Progenitor cell of endocrine pancreas (in vitro differentiated cells): ENCODE measurements around the gene CGRRF1. TPM values are rescaled to one million over a fixed set of nuclear protein-coding genes. Genes with fewer than 3 reads are reported as not detected.
A peak's percentile ranks its signal among the peaks of the same experiment; 100 is the strongest.

Experiments
- DNase-seq: peaks from one replicate; pipeline ENCODE4 v3.0.0; 2021; ENCODE audit warnings: low spot score; ENCODE audit not compliant: unreplicated experiment
- H3K27ac Mint-ChIP-seq: 2 replicates; pipeline ENCODE4 v1.8.0; 2021; ENCODE audit warnings: mild to moderate bottlenecking, moderate library complexity, mixed read lengths
- H3K27me3 Mint-ChIP-seq: 2 replicates; pipeline ENCODE4 v1.8.0; 2021; ENCODE audit warnings: mixed read lengths
- H3K36me3 Mint-ChIP-seq: 2 replicates; pipeline ENCODE4 v1.8.0; 2022; ENCODE audit warnings: mixed read lengths; ENCODE audit not compliant: insufficient read depth
- H3K4me1 Mint-ChIP-seq: 2 replicates; pipeline ENCODE4 v1.8.0; 2021; ENCODE audit warnings: low read depth, mixed read lengths
- H3K4me3 Mint-ChIP-seq: 2 replicates; pipeline ENCODE4 v1.8.0; 2021; ENCODE audit warnings: low read depth, mild to moderate bottlenecking, moderate library complexity, mixed read lengths
- H3K9me3 Mint-ChIP-seq: 2 replicates; pipeline ENCODE4 v1.8.0; 2021; ENCODE audit warnings: low read depth, mixed read lengths
- total RNA-seq: library from RNA; stranded (reverse); gene quantifications from 2 replicates; pipeline ENCODE4 v1.2.1, GENCODE V29; 2021
- TF ChIP-seq, protein P1 (sequence below): fragments of 200-600 bp; sonication (generic); IDR thresholded peaks from one replicate; pipeline ENCODE4 v1.5.0; 2021; ENCODE audit warnings: antibody characterized with exemption, mild to moderate bottlenecking; ENCODE audit not compliant: unreplicated experiment

Gene CGRRF1
- total RNA-seq, 1 donor from 2014 or later = 19.3 TPM

- Mint-ChIP-seq H3K9me3 (peaks cover 6% of the 10 kb centered on the region), H3K36me3 (peaks cover 4% of the 10 kb centered on the region), H3K27me3 (peaks cover 23% of the 10 kb centered on the region), H3K4me1 (peaks cover 14% of the 10 kb centered on the region), H3K27ac (peak overlapping the region; percentile 94), H3K4me3 (peak overlapping the region; percentile 89)
- TF ChIP-seq, protein P1, sequence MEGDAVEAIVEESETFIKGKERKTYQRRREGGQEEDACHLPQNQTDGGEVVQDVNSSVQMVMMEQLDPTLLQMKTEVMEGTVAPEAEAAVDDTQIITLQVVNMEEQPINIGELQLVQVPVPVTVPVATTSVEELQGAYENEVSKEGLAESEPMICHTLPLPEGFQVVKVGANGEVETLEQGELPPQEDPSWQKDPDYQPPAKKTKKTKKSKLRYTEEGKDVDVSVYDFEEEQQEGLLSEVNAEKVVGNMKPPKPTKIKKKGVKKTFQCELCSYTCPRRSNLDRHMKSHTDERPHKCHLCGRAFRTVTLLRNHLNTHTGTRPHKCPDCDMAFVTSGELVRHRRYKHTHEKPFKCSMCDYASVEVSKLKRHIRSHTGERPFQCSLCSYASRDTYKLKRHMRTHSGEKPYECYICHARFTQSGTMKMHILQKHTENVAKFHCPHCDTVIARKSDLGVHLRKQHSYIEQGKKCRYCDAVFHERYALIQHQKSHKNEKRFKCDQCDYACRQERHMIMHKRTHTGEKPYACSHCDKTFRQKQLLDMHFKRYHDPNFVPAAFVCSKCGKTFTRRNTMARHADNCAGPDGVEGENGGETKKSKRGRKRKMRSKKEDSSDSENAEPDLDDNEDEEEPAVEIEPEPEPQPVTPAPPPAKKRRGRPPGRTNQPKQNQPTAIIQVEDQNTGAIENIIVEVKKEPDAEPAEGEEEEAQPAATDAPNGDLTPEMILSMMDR = no peak
- peak; percentile 41 for DNase-seq
These were observed 58.2 kb downstream of the CGRRF1 start for GRCh38 chr14:54567639-54568561.

GRCh38 chr14:54568821-54569595, 59.3 kb downstream of the CGRRF1 start:
- Mint-ChIP-seq H3K36me3 (peaks cover 6% of the 10 kb centered on the region), H3K27me3 (peaks cover 23% of the 10 kb centered on the region), H3K9me3 (peaks cover 9% of the 10 kb centered on the region), H3K4me3 (peak overlapping the region; percentile 40), H3K27ac (peak overlapping the region; percentile 29), H3K4me1 (peaks cover 13% of the 10 kb centered on the region)
- DNase-seq = no peak
- TF ChIP-seq, protein P1 = no peak

DNA sequence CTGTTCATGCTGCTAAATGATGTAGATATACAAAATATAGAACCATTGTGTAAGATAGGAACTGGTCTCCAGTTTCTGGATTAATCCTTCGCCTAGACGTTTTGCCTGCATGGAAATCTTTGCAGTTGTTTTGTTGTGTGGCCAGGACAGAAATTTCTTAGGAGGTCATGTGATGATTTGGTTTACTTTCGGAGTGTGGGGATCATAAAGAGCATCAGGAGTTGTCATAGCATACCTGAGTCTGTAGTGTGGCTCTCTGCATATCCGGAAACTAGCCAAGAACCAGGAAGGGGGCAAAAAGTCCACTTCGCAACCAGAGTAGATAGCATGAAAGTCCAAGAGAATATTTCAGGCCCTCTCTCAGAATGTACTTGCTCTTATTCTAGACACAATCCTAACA, 60.3 kb downstream of the CGRRF1 start:
- Mint-ChIP-seq H3K4me3 (no peak overlapping the region), H3K36me3 (peaks cover 6% of the 10 kb centered on the region), H3K9me3 (peaks cover 9% of the 10 kb centered on the region), H3K27me3 (peaks cover 23% of the 10 kb centered on the region), H3K27ac (no peak overlapping the region), H3K4me1 (peaks cover 6% of the 10 kb centered on the region)
- TF ChIP-seq, protein P1 = no peak
- DNase-seq = no peak

DNA sequence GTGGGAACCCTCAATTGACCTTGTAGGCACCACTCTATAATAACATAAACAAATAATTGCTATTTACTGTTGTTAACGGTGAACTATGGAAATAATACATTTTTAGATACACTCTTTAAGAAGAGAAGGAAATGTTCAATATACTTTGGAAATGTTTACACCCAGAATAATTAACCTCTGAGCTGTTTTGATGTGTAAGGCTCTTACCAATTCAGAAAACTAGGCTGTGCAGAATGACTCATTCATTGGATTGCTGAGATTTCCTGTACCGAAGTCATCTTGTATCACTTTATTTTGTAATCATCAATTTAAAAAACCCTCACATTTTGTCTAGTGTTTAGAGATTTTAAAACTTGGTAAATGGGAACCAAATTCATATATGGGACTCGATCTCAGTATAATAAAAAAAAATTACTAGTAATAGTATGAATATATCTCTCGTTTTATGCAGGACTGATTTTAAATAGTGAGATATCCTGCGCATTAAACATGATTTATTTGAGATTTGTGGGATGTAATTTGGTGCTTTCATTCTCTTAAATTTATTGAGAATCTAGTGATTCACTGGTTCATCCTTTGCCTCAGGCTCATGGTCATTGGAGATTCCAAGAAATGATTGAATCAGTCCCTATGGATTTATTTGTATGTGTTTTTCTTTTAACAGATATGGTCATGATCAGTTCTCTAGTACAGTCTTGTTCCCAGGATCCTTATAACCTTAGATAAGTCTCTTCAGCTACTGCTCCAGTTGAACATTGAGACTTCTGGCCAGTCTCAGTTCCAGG, 61.1 kb downstream of the CGRRF1 start:
- H3K27ac Mint-ChIP-seq = no peak overlapping the region
- peaks cover 23% of the 10 kb centered on the region for H3K27me3 Mint-ChIP-seq

More for the DNA sequence above, 61.1 kb downstream of the CGRRF1 start:
- TF ChIP-seq, protein P1 = no peak
- Mint-ChIP-seq H3K4me1 (peaks cover 6% of the 10 kb centered on the region), H3K9me3 (peaks cover 9% of the 10 kb centered on the region), H3K36me3 (peaks cover 6% of the 10 kb centered on the region), H3K4me3 (no peak overlapping the region)
- DNase-seq = no peak
